WTC11 (cell line): ENCODE results near the gene MYOM1. TPM values are rescaled to one million over a fixed set of nuclear protein-coding genes. Genes with fewer than 3 reads are reported as not detected.

Source experiments
- ATAC-seq: fragments of 200-7000 bp; cut with Tn5 transposase; 2 replicates; pipeline ENCODE4 v1.10.0; 2021; ENCODE audit warnings: mild to moderate bottlenecking, moderate library complexity
- CTCF ChIA-PET: fragments of 300-600 bp; sonication (Branson Sonifier 250); formaldehyde crosslinking; loops from one replicate; lab custom pipeline; 2021; ENCODE audit warnings: antibody characterized with exemption; lab: Charles Lee
- POLR2A ChIA-PET: fragments of 350-600 bp; sonication (Branson Sonifier 250); formaldehyde crosslinking; loops from one replicate; lab custom pipeline; 2021; ENCODE audit warnings: antibody characterized with exemption; lab: Charles Lee
- DNase-seq: peaks from one replicate; pipeline ENCODE4 v3.0.0; 2021; ENCODE audit warnings: low spot score
- H3K27ac Mint-ChIP-seq: 2 replicates; pipeline ENCODE4 v1.8.0; 2021; ENCODE audit warnings: mixed read lengths
- H3K27me3 Mint-ChIP-seq: 2 replicates; pipeline ENCODE4 v1.8.0; 2021; ENCODE audit warnings: low read depth, mild to moderate bottlenecking, moderate library complexity, mixed read lengths
- H3K36me3 Mint-ChIP-seq: 2 replicates; pipeline ENCODE4 v1.8.0; 2021; ENCODE audit warnings: mixed read lengths
- H3K4me1 Mint-ChIP-seq: 2 replicates; pipeline ENCODE4 v1.8.0; 2022; ENCODE audit warnings: mixed read lengths
- H3K4me3 Mint-ChIP-seq: 2 replicates; pipeline ENCODE4 v1.8.0; 2021; ENCODE audit warnings: mild to moderate bottlenecking, moderate library complexity, mixed read lengths
- H3K9me3 Mint-ChIP-seq: 2 replicates; pipeline ENCODE4 v1.8.0; 2021; ENCODE audit warnings: mixed read lengths
- AFF4 ChIP-seq: sonication (generic); formaldehyde crosslinking; IDR thresholded peaks from 2 replicates; pipeline ENCODE4 v1.8.1; 2023; ENCODE audit warnings: mild to moderate bottlenecking, missing genetic modification reagents, borderline replicate concordance
- EMX1 ChIP-seq: fragments of 250-450 bp; sonication (Bioruptor Pico); IDR thresholded peaks from 2 replicates; pipeline ENCODE4 v1.8.0; 2021; ENCODE audit warnings: mild to moderate bottlenecking
- FOXJ3 ChIP-seq: sonication (generic); formaldehyde crosslinking; IDR thresholded peaks from 2 replicates; pipeline ENCODE4 v1.9.0; 2021; ENCODE audit warnings: missing genetic modification reagents, mild to moderate bottlenecking, borderline replicate concordance
- JUN ChIP-seq: sonication (generic); formaldehyde crosslinking; IDR thresholded peaks from 2 replicates; pipeline ENCODE4 v1.8.0; 2023; ENCODE audit warnings: mild to moderate bottlenecking, missing genetic modification reagents
- SMAD3 ChIP-seq: sonication (generic); formaldehyde crosslinking; IDR thresholded peaks from 2 replicates; pipeline ENCODE4 v1.8.0; 2022; ENCODE audit warnings: missing genetic modification reagents, mild to moderate bottlenecking, borderline replicate concordance
- USF1 ChIP-seq: sonication (generic); formaldehyde crosslinking; IDR thresholded peaks from 2 replicates; pipeline ENCODE4 v1.8.0; 2022; ENCODE audit warnings: mild to moderate bottlenecking, missing genetic modification reagents
- ZNF121 ChIP-seq: sonication (generic); formaldehyde crosslinking; IDR thresholded peaks from 2 replicates; pipeline ENCODE4 v1.8.0; 2023; ENCODE audit warnings: missing genetic modification reagents
- total RNA-seq: library from RNA; stranded (reverse); gene quantifications from 3 replicates; pipeline ENCODE4 v1.2.3, GENCODE V29; 2021
- TF ChIP-seq, protein P1 (sequence below): sonication (generic); formaldehyde crosslinking; IDR thresholded peaks from 2 replicates; pipeline ENCODE4 v1.8.1; 2023; ENCODE audit warnings: mild to moderate bottlenecking, missing genetic modification reagents
- TF ChIP-seq, protein P2 (sequence below): fragments of 250-450 bp; sonication (Bioruptor Pico); IDR thresholded peaks from 2 replicates; pipeline ENCODE4 v1.9.0; 2021; ENCODE audit warnings: moderate library complexity, mild to moderate bottlenecking, inconsistent platforms, borderline replicate concordance
- TF ChIP-seq, protein P3 (sequence below): fragments of 250-450 bp; sonication (Bioruptor Pico); IDR thresholded peaks from 2 replicates; pipeline ENCODE4 v1.8.0; 2021; ENCODE audit warnings: mild to moderate bottlenecking
- TF ChIP-seq, protein P4 (sequence below): fragments of 250-450 bp; sonication (Bioruptor Pico); conservative IDR thresholded peaks from 2 replicates; pipeline ENCODE4 v1.9.0; 2021; ENCODE audit warnings: mild to moderate bottlenecking
- TF ChIP-seq, protein P5 (sequence below): fragments of 250-450 bp; sonication (Bioruptor Pico); IDR thresholded peaks from 2 replicates; pipeline ENCODE4 v2.1.2; 2022; ENCODE audit warnings: mild to moderate bottlenecking, moderate library complexity
- TF ChIP-seq, protein P6 (sequence below): fragments of 250-450 bp; sonication (Bioruptor Pico); IDR thresholded peaks from 2 replicates; pipeline ENCODE4 v1.9.0; 2021; ENCODE audit warnings: mild to moderate bottlenecking
- TF ChIP-seq, protein P7 (sequence below): sonication (generic); formaldehyde crosslinking; conservative IDR thresholded peaks from 2 replicates; pipeline ENCODE4 v1.8.1; 2023; ENCODE audit warnings: mild to moderate bottlenecking, low read depth, missing genetic modification reagents, moderate library complexity
- TF ChIP-seq, protein P8 (sequence below): sonication (generic); formaldehyde crosslinking; IDR thresholded peaks from 2 replicates; pipeline ENCODE4 v1.8.0; 2022; ENCODE audit warnings: mild to moderate bottlenecking, missing genetic modification reagents

Gene MYOM1
- total RNA-seq, 1 experiment from 2014 or later: 0.35 TPM

DNA sequence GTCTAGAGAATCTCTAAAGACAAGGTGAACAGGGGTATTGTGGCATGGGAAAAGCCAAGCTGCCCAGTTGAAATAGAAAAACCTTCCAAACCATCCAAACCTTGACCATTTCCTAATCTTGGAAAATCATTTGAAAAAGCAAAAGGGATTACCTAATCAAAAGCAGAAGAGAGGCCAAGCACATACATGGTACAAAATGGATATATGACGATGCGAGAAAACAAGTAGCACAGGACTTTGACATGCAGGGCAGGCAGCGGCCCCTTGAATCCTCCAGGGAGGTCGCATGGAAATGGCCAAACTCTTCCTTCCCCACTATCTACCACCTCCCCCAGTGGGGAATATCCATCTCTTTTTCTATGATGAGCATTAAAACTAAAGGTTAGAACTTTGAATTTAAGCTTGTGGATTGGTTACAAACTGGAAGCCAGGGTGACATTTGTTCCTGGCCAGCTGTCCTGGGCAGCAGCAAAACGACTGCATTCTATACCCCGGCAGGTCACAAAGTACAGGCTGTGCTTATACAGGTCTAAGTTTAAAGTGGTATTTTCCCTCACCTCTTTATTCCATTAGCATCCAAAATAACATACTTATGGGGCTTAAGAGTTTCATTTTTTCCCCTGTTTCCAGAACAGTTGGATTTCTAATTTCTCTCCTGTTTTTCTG, 24.7 kb downstream of the MYOM1 start (continued):
- TF ChIP-seq, protein P1, sequence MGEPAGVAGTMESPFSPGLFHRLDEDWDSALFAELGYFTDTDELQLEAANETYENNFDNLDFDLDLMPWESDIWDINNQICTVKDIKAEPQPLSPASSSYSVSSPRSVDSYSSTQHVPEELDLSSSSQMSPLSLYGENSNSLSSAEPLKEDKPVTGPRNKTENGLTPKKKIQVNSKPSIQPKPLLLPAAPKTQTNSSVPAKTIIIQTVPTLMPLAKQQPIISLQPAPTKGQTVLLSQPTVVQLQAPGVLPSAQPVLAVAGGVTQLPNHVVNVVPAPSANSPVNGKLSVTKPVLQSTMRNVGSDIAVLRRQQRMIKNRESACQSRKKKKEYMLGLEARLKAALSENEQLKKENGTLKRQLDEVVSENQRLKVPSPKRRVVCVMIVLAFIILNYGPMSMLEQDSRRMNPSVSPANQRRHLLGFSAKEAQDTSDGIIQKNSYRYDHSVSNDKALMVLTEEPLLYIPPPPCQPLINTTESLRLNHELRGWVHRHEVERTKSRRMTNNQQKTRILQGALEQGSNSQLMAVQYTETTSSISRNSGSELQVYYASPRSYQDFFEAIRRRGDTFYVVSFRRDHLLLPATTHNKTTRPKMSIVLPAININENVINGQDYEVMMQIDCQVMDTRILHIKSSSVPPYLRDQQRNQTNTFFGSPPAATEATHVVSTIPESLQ (CRISPR knock-in tag): no peak
- no peak for TF ChIP-seq ZNF121
- TF ChIP-seq, protein P2, sequence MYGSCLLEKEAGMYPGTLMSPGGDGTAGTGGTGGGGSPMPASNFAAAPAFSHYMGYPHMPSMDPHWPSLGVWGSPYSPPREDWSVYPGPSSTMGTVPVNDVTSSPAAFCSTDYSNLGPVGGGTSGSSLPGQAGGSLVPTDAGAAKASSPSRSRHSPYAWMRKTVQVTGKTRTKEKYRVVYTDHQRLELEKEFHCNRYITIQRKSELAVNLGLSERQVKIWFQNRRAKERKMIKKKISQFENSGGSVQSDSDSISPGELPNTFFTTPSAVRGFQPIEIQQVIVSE (CRISPR knock-in tag): no peak

DNA sequence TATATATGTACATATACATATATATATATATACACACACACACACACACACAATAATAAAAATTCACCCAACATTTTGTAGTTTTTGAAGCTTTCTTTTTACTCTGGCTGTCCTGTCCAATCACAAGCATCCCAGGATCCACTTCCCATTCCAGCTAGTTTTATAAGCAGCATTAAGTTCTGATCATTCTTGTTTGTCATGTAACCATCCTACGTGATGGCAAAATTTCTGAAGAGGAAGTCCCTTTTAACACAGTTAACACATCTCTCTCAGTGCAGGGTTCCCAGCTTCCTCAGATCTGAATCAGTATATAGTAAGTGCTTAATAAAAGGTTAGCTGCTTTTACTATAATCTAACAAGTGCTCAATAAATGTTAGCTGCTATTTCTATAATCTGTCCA, 26.4 kb downstream of the MYOM1 start:
- H3K27me3 Mint-ChIP-seq: no peaks in the 10 kb centered on the region
- H3K4me1 Mint-ChIP-seq: no peaks in the 10 kb centered on the region
- CTCF ChIA-PET: no interaction called here
- no peak for TF ChIP-seq JUN (CRISPR knock-in tag)
- no peak for TF ChIP-seq SMAD3 (CRISPR knock-in tag)
- no peak for TF ChIP-seq EMX1 (CRISPR knock-in tag)
- TF ChIP-seq, protein P3, sequence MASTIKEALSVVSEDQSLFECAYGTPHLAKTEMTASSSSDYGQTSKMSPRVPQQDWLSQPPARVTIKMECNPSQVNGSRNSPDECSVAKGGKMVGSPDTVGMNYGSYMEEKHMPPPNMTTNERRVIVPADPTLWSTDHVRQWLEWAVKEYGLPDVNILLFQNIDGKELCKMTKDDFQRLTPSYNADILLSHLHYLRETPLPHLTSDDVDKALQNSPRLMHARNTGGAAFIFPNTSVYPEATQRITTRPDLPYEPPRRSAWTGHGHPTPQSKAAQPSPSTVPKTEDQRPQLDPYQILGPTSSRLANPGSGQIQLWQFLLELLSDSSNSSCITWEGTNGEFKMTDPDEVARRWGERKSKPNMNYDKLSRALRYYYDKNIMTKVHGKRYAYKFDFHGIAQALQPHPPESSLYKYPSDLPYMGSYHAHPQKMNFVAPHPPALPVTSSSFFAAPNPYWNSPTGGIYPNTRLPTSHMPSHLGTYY (CRISPR knock-in tag): no peak
- no peak for TF ChIP-seq AFF4
- TF ChIP-seq, protein P4, sequence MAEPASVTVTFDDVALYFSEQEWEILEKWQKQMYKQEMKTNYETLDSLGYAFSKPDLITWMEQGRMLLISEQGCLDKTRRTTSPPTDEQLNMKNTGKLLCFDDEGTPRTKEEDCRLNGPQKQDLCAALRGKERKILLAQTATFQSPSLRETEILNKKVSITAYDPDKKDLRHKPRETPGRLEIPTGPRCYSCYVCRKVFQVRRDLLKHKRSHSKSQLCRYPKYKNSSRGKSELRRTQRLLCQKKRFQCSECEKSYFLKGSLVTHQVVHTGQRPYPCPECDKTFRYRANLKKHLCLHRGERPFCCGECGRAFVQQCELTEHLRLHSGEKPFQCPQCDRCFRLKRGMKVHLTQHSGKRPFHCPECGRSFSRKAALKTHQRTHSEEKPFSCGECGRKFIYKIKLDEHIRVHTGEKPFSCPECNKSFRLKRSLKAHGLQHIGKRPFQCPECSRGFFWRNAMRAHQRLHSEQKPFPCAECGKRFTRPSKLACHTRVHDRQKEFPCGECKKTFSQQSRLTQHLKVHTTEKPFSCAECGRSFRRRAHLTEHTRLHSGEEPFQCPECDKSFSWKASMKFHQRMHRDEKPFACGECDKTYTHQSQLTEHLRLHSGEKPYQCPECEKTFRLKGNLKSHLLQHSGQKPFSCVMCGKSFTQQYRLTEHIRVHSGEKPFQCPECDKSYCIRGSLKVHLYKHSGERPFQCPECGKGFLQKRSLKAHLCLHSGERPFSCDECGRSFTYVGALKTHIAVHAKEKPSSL (CRISPR knock-in tag): no peak
- no peak for TF ChIP-seq FOXJ3 (CRISPR knock-in tag)
- TF ChIP-seq, protein P5, sequence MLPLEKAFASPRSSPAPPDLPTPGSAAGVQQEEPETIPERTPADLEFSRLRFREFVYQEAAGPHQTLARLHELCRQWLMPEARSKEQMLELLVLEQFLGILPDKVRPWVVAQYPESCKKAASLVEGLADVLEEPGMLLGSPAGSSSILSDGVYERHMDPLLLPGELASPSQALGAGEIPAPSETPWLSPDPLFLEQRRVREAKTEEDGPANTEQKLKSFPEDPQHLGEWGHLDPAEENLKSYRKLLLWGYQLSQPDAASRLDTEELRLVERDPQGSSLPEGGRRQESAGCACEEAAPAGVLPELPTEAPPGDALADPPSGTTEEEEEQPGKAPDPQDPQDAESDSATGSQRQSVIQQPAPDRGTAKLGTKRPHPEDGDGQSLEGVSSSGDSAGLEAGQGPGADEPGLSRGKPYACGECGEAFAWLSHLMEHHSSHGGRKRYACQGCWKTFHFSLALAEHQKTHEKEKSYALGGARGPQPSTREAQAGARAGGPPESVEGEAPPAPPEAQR: no peak
- no peak for TF ChIP-seq USF1
- TF ChIP-seq, protein P6, sequence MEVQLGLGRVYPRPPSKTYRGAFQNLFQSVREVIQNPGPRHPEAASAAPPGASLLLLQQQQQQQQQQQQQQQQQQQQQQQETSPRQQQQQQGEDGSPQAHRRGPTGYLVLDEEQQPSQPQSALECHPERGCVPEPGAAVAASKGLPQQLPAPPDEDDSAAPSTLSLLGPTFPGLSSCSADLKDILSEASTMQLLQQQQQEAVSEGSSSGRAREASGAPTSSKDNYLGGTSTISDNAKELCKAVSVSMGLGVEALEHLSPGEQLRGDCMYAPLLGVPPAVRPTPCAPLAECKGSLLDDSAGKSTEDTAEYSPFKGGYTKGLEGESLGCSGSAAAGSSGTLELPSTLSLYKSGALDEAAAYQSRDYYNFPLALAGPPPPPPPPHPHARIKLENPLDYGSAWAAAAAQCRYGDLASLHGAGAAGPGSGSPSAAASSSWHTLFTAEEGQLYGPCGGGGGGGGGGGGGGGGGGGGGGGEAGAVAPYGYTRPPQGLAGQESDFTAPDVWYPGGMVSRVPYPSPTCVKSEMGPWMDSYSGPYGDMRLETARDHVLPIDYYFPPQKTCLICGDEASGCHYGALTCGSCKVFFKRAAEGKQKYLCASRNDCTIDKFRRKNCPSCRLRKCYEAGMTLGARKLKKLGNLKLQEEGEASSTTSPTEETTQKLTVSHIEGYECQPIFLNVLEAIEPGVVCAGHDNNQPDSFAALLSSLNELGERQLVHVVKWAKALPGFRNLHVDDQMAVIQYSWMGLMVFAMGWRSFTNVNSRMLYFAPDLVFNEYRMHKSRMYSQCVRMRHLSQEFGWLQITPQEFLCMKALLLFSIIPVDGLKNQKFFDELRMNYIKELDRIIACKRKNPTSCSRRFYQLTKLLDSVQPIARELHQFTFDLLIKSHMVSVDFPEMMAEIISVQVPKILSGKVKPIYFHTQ (CRISPR knock-in tag): no peak
- TF ChIP-seq, protein P7, sequence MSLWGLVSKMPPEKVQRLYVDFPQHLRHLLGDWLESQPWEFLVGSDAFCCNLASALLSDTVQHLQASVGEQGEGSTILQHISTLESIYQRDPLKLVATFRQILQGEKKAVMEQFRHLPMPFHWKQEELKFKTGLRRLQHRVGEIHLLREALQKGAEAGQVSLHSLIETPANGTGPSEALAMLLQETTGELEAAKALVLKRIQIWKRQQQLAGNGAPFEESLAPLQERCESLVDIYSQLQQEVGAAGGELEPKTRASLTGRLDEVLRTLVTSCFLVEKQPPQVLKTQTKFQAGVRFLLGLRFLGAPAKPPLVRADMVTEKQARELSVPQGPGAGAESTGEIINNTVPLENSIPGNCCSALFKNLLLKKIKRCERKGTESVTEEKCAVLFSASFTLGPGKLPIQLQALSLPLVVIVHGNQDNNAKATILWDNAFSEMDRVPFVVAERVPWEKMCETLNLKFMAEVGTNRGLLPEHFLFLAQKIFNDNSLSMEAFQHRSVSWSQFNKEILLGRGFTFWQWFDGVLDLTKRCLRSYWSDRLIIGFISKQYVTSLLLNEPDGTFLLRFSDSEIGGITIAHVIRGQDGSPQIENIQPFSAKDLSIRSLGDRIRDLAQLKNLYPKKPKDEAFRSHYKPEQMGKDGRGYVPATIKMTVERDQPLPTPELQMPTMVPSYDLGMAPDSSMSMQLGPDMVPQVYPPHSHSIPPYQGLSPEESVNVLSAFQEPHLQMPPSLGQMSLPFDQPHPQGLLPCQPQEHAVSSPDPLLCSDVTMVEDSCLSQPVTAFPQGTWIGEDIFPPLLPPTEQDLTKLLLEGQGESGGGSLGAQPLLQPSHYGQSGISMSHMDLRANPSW (CRISPR knock-in tag): no peak
- TF ChIP-seq, protein P8, sequence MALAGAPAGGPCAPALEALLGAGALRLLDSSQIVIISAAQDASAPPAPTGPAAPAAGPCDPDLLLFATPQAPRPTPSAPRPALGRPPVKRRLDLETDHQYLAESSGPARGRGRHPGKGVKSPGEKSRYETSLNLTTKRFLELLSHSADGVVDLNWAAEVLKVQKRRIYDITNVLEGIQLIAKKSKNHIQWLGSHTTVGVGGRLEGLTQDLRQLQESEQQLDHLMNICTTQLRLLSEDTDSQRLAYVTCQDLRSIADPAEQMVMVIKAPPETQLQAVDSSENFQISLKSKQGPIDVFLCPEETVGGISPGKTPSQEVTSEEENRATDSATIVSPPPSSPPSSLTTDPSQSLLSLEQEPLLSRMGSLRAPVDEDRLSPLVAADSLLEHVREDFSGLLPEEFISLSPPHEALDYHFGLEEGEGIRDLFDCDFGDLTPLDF (CRISPR knock-in tag): no peak

More for the DNA sequence above, 26.4 kb downstream of the MYOM1 start:
- POLR2A ChIA-PET: no interaction called here
- Mint-ChIP-seq H3K4me3 (no peak overlapping the region), H3K9me3 (no peaks in the 10 kb centered on the region), H3K27ac (no peak overlapping the region), H3K36me3 (no peaks in the 10 kb centered on the region)
- no peak for ATAC-seq
- DNase-seq: no peak
